ENCODE results near the gene DRD2.

DRD2 gene

GRCh38 chr11:113397821-113398220 is 77.4 kb downstream of the DRD2 start:
- no peak for TF ChIP-seq CTCF (conservative IDR thresholded peaks at IDR 0.05; ENCODE audit: low read depth, low read length)
- no peak overlapping the region for H3K4me2 ChIP-seq
- no peak overlapping the region for H3K9ac ChIP-seq
- no peaks in the 10 kb centered on the region for H3K4me1 ChIP-seq (ENCODE audit: low read depth, poor library complexity, severe bottlenecking)
- no peak overlapping the region for H3K4me3 ChIP-seq (IDR thresholded peaks at IDR 0.05; ENCODE audit: insufficient read depth, low read depth, low read length)
- no peaks in the 10 kb centered on the region for H3K79me2 ChIP-seq (ENCODE audit: insufficient read depth, low read depth)
- no peak overlapping the region for H3K27ac ChIP-seq
- no peaks in the 10 kb centered on the region for H4K20me1 ChIP-seq (ENCODE audit: insufficient read depth)
- no peaks in the 10 kb centered on the region for H3K36me3 ChIP-seq (ENCODE audit: insufficient read depth)
- no peak overlapping the region for H2AFZ ChIP-seq (ENCODE audit: low read depth)
- H3K27me3 ChIP-seq (ENCODE audit: insufficient read depth, low read depth), result no peaks in the 10 kb centered on the region

GRCh38 chr11:113397212-113397611 is 78.0 kb downstream of the DRD2 start:
- Histone ChIP-seq H3K79me2 (ENCODE audit: insufficient read depth, low read depth) (no peaks in the 10 kb centered on the region), H3K4me3 (IDR thresholded peaks at IDR 0.05; ENCODE audit: insufficient read depth, low read depth, low read length) (no peak overlapping the region)

GRCh38 chr11:113396690-113397089 is 78.5 kb downstream of the DRD2 start:
- no peak overlapping the region for H3K27ac ChIP-seq
- H3K27me3 ChIP-seq (ENCODE audit: insufficient read depth, low read depth), result no peaks in the 10 kb centered on the region
- no peaks in the 10 kb centered on the region for H3K79me2 ChIP-seq (ENCODE audit: insufficient read depth, low read depth)
- H2AFZ ChIP-seq (ENCODE audit: low read depth), result no peak overlapping the region
- H3K4me3 ChIP-seq (IDR thresholded peaks at IDR 0.05; ENCODE audit: insufficient read depth, low read depth, low read length), result no peak overlapping the region
- no peak for TF ChIP-seq CTCF (conservative IDR thresholded peaks at IDR 0.05; ENCODE audit: low read depth, low read length)
- no peak overlapping the region for H3K4me2 ChIP-seq
- no peak overlapping the region for H3K9ac ChIP-seq
- no peaks in the 10 kb centered on the region for H3K36me3 ChIP-seq (ENCODE audit: insufficient read depth)
- H3K4me1 ChIP-seq (ENCODE audit: low read depth, poor library complexity, severe bottlenecking), result no peaks in the 10 kb centered on the region
- H4K20me1 ChIP-seq (ENCODE audit: insufficient read depth), result no peaks in the 10 kb centered on the region

More at GRCh38 chr11:113397212-113397611, 78.0 kb downstream of the DRD2 start:
- H3K9ac ChIP-seq, result no peak overlapping the region
- no peak overlapping the region for H3K4me2 ChIP-seq
- no peak overlapping the region for H2AFZ ChIP-seq (ENCODE audit: low read depth)
- H3K27me3 ChIP-seq (ENCODE audit: insufficient read depth, low read depth), result no peaks in the 10 kb centered on the region
- TF ChIP-seq CTCF (conservative IDR thresholded peaks at IDR 0.05; ENCODE audit: low read depth, low read length), result no peak
- no peak overlapping the region for H3K27ac ChIP-seq
- no peaks in the 10 kb centered on the region for H3K4me1 ChIP-seq (ENCODE audit: low read depth, poor library complexity, severe bottlenecking)
- no peaks in the 10 kb centered on the region for H4K20me1 ChIP-seq (ENCODE audit: insufficient read depth)
- H3K36me3 ChIP-seq (ENCODE audit: insufficient read depth), result no peaks in the 10 kb centered on the region

GRCh38 chr11:113395782-113396336 is 79.3 kb downstream of the DRD2 start:
- no peak for TF ChIP-seq CTCF (conservative IDR thresholded peaks at IDR 0.05; ENCODE audit: low read depth, low read length)
- no peaks in the 10 kb centered on the region for H3K79me2 ChIP-seq (ENCODE audit: insufficient read depth, low read depth)
- H3K4me2 ChIP-seq, result no peak overlapping the region
- no peaks in the 10 kb centered on the region for H3K4me1 ChIP-seq (ENCODE audit: low read depth, poor library complexity, severe bottlenecking)
- no peak overlapping the region for H3K9ac ChIP-seq
- H4K20me1 ChIP-seq (ENCODE audit: insufficient read depth), result no peaks in the 10 kb centered on the region
- no peak overlapping the region for H2AFZ ChIP-seq (ENCODE audit: low read depth)
- H3K27me3 ChIP-seq (ENCODE audit: insufficient read depth, low read depth), result no peaks in the 10 kb centered on the region
- H3K27ac ChIP-seq, result no peak overlapping the region
- no peak overlapping the region for H3K4me3 ChIP-seq (IDR thresholded peaks at IDR 0.05; ENCODE audit: insufficient read depth, low read depth, low read length)
- H3K36me3 ChIP-seq (ENCODE audit: insufficient read depth), result no peaks in the 10 kb centered on the region

Measured in KMS-11 (cell line).